ENCODE results near the gene FZD4.
A peak's percentile ranks its signal among the peaks of the same experiment; 100 is the strongest.
"Not testable (repeated sequence)": the region's sequence is repeated elsewhere in the genome, so short reads cannot be mapped to it uniquely, and the experiment has no call there.

Gene FZD4

GRCh38 chr11:86934926-86935579, 20.1 kb downstream of the FZD4 start:
- no peak for DNase-seq

GRCh38 chr11:86934582-86934900, 20.7 kb downstream of the FZD4 start:
- no peak for DNase-seq

GRCh38 chr11:86933891-86934581, 21.2 kb downstream of the FZD4 start:
- no peak for DNase-seq

GRCh38 chr11:86932924-86933875, 22.0 kb downstream of the FZD4 start:
- no peak for DNase-seq

GRCh38 chr11:86932259-86932585, 23.0 kb downstream of the FZD4 start:
- DNase-seq, result no peak

GRCh38 chr11:86931548-86932258, 23.5 kb downstream of the FZD4 start:
- DNase-seq, result no peak

GRCh38 chr11:86930957-86931547, 24.1 kb downstream of the FZD4 start:
- no peak for DNase-seq

GRCh38 chr11:86926975-86927374, 28.2 kb downstream of the FZD4 start:
- no peak for DNase-seq

- DNase-seq, result no peak
Measured at GRCh38 chr11:86923999-86924766, 31.0 kb downstream of the FZD4 start.

GRCh38 chr11:86922225-86922624, 33.0 kb downstream of the FZD4 start:
- no peak for DNase-seq

GRCh38 chr11:86919557-86920210, 35.5 kb downstream of the FZD4 start:
- peak; percentile 10 for DNase-seq

GRCh38 chr11:86918973-86919372, 36.2 kb downstream of the FZD4 start:
- DNase-seq, result no peak

- no peak for DNase-seq
Measured at GRCh38 chr11:86918496-86918895, 36.7 kb downstream of the FZD4 start.

GRCh38 chr11:86917589-86917988, 37.6 kb downstream of the FZD4 start:
- DNase-seq, result no peak

GRCh38 chr11:86916330-86916729, 38.9 kb downstream of the FZD4 start:
- no peak for DNase-seq

- not testable (repeated sequence) for DNase-seq
Measured at GRCh38 chr11:86915850-86916249, 39.3 kb downstream of the FZD4 start.

GRCh38 chr11:86914865-86915519, 40.2 kb downstream of the FZD4 start:
- no peak for DNase-seq

- DNase-seq, result no peak
Measured at GRCh38 chr11:86912238-86912637, 43.0 kb downstream of the FZD4 start.

- no peak for DNase-seq
Measured at GRCh38 chr11:86910592-86910991, 44.6 kb downstream of the FZD4 start.

GRCh38 chr11:86906198-86906597, 49.0 kb downstream of the FZD4 start:
- DNase-seq, result no peak

- DNase-seq, result no peak
Measured at GRCh38 chr11:86905252-86905651, 49.9 kb downstream of the FZD4 start.
